ENCODE data around the gene NLGN4X. TPM values are rescaled to one million over a fixed set of nuclear protein-coding genes. Genes with fewer than 3 reads are reported as not detected.

Gene NLGN4X
- total RNA-seq, 1 experiment from 2014 or later, result not detected

- H3K9me3 ChIP-seq (ENCODE audit: control insufficient read depth, insufficient read depth, low read depth, low read length), result no peaks in the 10 kb centered on the region
- TF ChIP-seq POLR2AphosphoS5 (IDR thresholded peaks at IDR 0.05; ENCODE audit: low read depth, low read length), result no peak
- TF ChIP-seq TCF7L2 (IDR thresholded peaks at IDR 0.05; ENCODE audit: low read depth, low read length), result no peak
- no peak for TF ChIP-seq REST (IDR thresholded peaks at IDR 0.05; ENCODE audit: insufficient read depth in 1 of 2, low read depth in 2 of 2, low read length in 1 of 2)
- TF ChIP-seq SIN3A (IDR thresholded peaks at IDR 0.05; ENCODE audit: borderline replicate concordance, insufficient read depth, low read depth, low read length), result no peak
- TF ChIP-seq CTCF (IDR thresholded peaks at IDR 0.05), result no peak
- H3K4me1 ChIP-seq (ENCODE audit: control insufficient read depth, insufficient read depth, low read length), result no peaks in the 10 kb centered on the region
- no peak for DNase-seq (ENCODE audit: low read depth, low spot score)
- no TSS peak for BruUV-seq (replicated peaks)
- no peaks in the 10 kb centered on the region for H3K27me3 ChIP-seq (ENCODE audit: control insufficient read depth, insufficient read depth, low read length)
- no peak for ATAC-seq
- H3K27ac ChIP-seq (ENCODE audit: low read length), result no peak overlapping the region
- in situ Hi-C loops (cut with HindIII; ENCODE audit: low pct_unique_long_range_greater_than_20kb, low sequenced_read_pairs) (no loop called here), intact Hi-C loops (cut with micrococcal nuclease; ENCODE audit: unreplicated experiment) (no loop called here)
- ChIA-PET CTCF (no interaction called here), POLR2A (no interaction called here)
- no peak overlapping the region for H3K4me3 ChIP-seq (ENCODE audit: low read depth in 2 of 2, low read length in 2 of 2)
- no peaks in the 10 kb centered on the region for H3K36me3 ChIP-seq (ENCODE audit: control insufficient read depth, insufficient read depth, low read length)
Observed at GRCh38 chrX:6049132-6049531, 179.5 kb downstream of the NLGN4X start.

GRCh38 chrX:6041630-6042029 lies 187.0 kb downstream of the NLGN4X start:
- TF ChIP-seq SIN3A (IDR thresholded peaks at IDR 0.05; ENCODE audit: borderline replicate concordance, insufficient read depth, low read depth, low read length), result no peak
- no peak for TF ChIP-seq TCF7L2 (IDR thresholded peaks at IDR 0.05; ENCODE audit: low read depth, low read length)
- no peak for TF ChIP-seq POLR2AphosphoS5 (IDR thresholded peaks at IDR 0.05; ENCODE audit: low read depth, low read length)
- no peak for TF ChIP-seq CTCF (IDR thresholded peaks at IDR 0.05)
- no peak for TF ChIP-seq REST (IDR thresholded peaks at IDR 0.05; ENCODE audit: insufficient read depth in 1 of 2, low read depth in 2 of 2, low read length in 1 of 2)
- BruUV-seq (replicated peaks), result no TSS peak
- no peaks in the 10 kb centered on the region for H3K27me3 ChIP-seq (ENCODE audit: control insufficient read depth, insufficient read depth, low read length)
- POLR2A ChIA-PET, result no interaction called here
- H3K4me3 ChIP-seq (ENCODE audit: low read depth in 2 of 2, low read length in 2 of 2), result no peak overlapping the region
- ATAC-seq (no peak), DNase-seq (ENCODE audit: low read depth, low spot score) (no peak)
- CTCF ChIA-PET, result no interaction called here
- H3K4me1 ChIP-seq (ENCODE audit: control insufficient read depth, insufficient read depth, low read length), result no peaks in the 10 kb centered on the region
- in situ Hi-C loops (cut with HindIII; ENCODE audit: low pct_unique_long_range_greater_than_20kb, low sequenced_read_pairs), result no loop called here
- no peaks in the 10 kb centered on the region for H3K36me3 ChIP-seq (ENCODE audit: control insufficient read depth, insufficient read depth, low read length)
- H3K9me3 ChIP-seq (ENCODE audit: control insufficient read depth, insufficient read depth, low read depth, low read length), result no peaks in the 10 kb centered on the region
- intact Hi-C loops (cut with micrococcal nuclease; ENCODE audit: unreplicated experiment), result no loop called here
- no peak overlapping the region for H3K27ac ChIP-seq (ENCODE audit: low read length)
